ENCODE results near the gene WNT9A. TPM values are rescaled to one million over a fixed set of nuclear protein-coding genes. Genes with fewer than 3 reads are reported as not detected.

Gene WNT9A
- total and polyA plus RNA-seq, 4 donors = 0.03 to 0.08 TPM; not detected in 2

- H3K4me3 ChIP-seq (ENCODE audit: low read depth in 1 of 3, low read length in 3 of 3) = no peak overlapping the region
- H3K9ac ChIP-seq (ENCODE audit: low read depth in 1 of 2, low read length in 2 of 2) = no peak overlapping the region
- WGBS = 82% methylated on average over 27 of the region's 27 CpGs
- TF ChIP-seq REST (IDR thresholded peaks at IDR 0.05) (no peak), HNF4G (IDR thresholded peaks at IDR 0.05) (no peak), JUND (IDR thresholded peaks at IDR 0.05) (no peak), RAD21 (IDR thresholded peaks at IDR 0.05) (no peak)
- peaks cover 0 to under 1% (median 0%) of the 10 kb centered on the region in 4 donors for H3K27me3 ChIP-seq (ENCODE audit: control insufficient read depth in 4 of 4, insufficient read depth in 4 of 4, low read length in 3 of 4)
- H3K36me3 ChIP-seq (ENCODE audit: control insufficient read depth in 4 of 4, insufficient read depth in 3 of 4, low read depth in 1 of 4, low read length in 3 of 4) = no peaks in the 10 kb centered on the region
- no peak overlapping the region for H3K27ac ChIP-seq (ENCODE audit: low read depth in 1 of 2, low read length in 2 of 2)
- H3K9me3 ChIP-seq (ENCODE audit: control insufficient read depth in 4 of 4, low read length in 3 of 4) = no peaks in the 10 kb centered on the region
- no peaks in the 10 kb centered on the region for H3K4me1 ChIP-seq (ENCODE audit: control insufficient read depth in 4 of 4, insufficient read depth in 4 of 4, low read length in 3 of 4)
- DNase-seq (ENCODE audit: low spot score) = no peak
These were observed 8.6 kb downstream of the WNT9A start for GRCh38 chr1:227938911-227939790.

GRCh38 chr1:227938276-227938675, 9.5 kb downstream of the WNT9A start:
- Histone ChIP-seq H3K27ac (ENCODE audit: low read depth in 1 of 2, low read length in 2 of 2) (no peak overlapping the region), H3K9me3 (ENCODE audit: control insufficient read depth in 4 of 4, low read length in 3 of 4) (no peaks in the 10 kb centered on the region), H3K36me3 (ENCODE audit: control insufficient read depth in 4 of 4, insufficient read depth in 3 of 4, low read depth in 1 of 4, low read length in 3 of 4) (no peaks in the 10 kb centered on the region), H3K4me1 (ENCODE audit: control insufficient read depth in 4 of 4, insufficient read depth in 4 of 4, low read length in 3 of 4) (no peaks in the 10 kb centered on the region), H3K27me3 (ENCODE audit: control insufficient read depth in 4 of 4, insufficient read depth in 4 of 4, low read length in 3 of 4) (no peaks in the 10 kb centered on the region), H3K9ac (ENCODE audit: low read depth in 1 of 2, low read length in 2 of 2) (no peak overlapping the region), H3K4me3 (ENCODE audit: low read depth in 1 of 3, low read length in 3 of 3) (no peak overlapping the region)
- 86% methylated on average over 10 of the region's 10 CpGs for WGBS
- TF ChIP-seq HNF4G (IDR thresholded peaks at IDR 0.05) (no peak), ZBTB33 (IDR thresholded peaks at IDR 0.05) (no peak), YY1 (IDR thresholded peaks at IDR 0.05) (no peak), GABPA (IDR thresholded peaks at IDR 0.05 in 1 of 2, conservative IDR thresholded peaks at IDR 0.05 in 1 of 2) (no peak), NR2F2 (IDR thresholded peaks at IDR 0.05) (no peak), RXRA (IDR thresholded peaks at IDR 0.05) (no peak), MAX (IDR thresholded peaks at IDR 0.05) (no peak), SP1 (IDR thresholded peaks at IDR 0.05) (no peak), FOXA2 (IDR thresholded peaks at IDR 0.05) (no peak), FOXA1 (IDR thresholded peaks at IDR 0.05) (no peak), ATF3 (IDR thresholded peaks at IDR 0.05) (no peak), JUND (IDR thresholded peaks at IDR 0.05) (no peak), REST (IDR thresholded peaks at IDR 0.05) (no peak), TAF1 (conservative IDR thresholded peaks at IDR 0.05) (no peak), EGR1 (IDR thresholded peaks at IDR 0.05; ENCODE audit: low read depth in 2 of 2) (no peak), CTCF (IDR thresholded peaks at IDR 0.05; ENCODE audit: low read depth, low read length, missing input control) (no peak), HNF4A (conservative IDR thresholded peaks at IDR 0.05) (no peak), RAD21 (IDR thresholded peaks at IDR 0.05) (no peak)
- no peak for DNase-seq (ENCODE audit: low spot score)
